LNCAP (cell line): ENCODE data around the gene FLYWCH2.

Experiments used
- CTCF ChIP-seq: fragments of 450-650 bp; IDR thresholded peaks from 2 replicates; pipeline ENCODE4 v1.5.1; 2017; ENCODE audit warnings: mild to moderate bottlenecking

The FLYWCH2 gene

GRCh38 chr16:2881783-2882649 lies 999 bp upstream of the FLYWCH2 start:
- TF ChIP-seq CTCF = no peak

GRCh38 chr16:2883458-2883908 lies 468 bp downstream of the FLYWCH2 start:
- no peak for TF ChIP-seq CTCF

GRCh38 chr16:2884041-2884451 lies 1.0 kb downstream of the FLYWCH2 start:
- no peak for TF ChIP-seq CTCF

- no peak for TF ChIP-seq CTCF
These were observed 11.2 kb downstream of the FLYWCH2 start for GRCh38 chr16:2894231-2894630.

GRCh38 chr16:2895813-2896212 lies 12.8 kb downstream of the FLYWCH2 start:
- TF ChIP-seq CTCF = no peak

- TF ChIP-seq CTCF = no peak
These were observed 13.5 kb downstream of the FLYWCH2 start for GRCh38 chr16:2896480-2897010.

GRCh38 chr16:2897110-2897509 lies 14.1 kb downstream of the FLYWCH2 start:
- TF ChIP-seq CTCF = no peak
